Activated gamma-delta T cell treated with Interleukin-2 at 50 U/mL for 16 hours (primary cell): ENCODE results near the gene TMEM204.
"Not testable (repeated sequence)": the region's sequence is repeated elsewhere in the genome, so short reads cannot be mapped to it uniquely, and the experiment has no call there.

Experiments
- DNase-seq: peaks from one replicate; pipeline ENCODE4 v3.0.0-alpha.2; 2020

TMEM204 gene

GRCh38 chr16:1560866-1561265 lies 27.4 kb downstream of the TMEM204 start:
- no peak for DNase-seq

- DNase-seq: no peak
Measured at GRCh38 chr16:1561266-1561665, 27.8 kb downstream of the TMEM204 start.

DNA sequence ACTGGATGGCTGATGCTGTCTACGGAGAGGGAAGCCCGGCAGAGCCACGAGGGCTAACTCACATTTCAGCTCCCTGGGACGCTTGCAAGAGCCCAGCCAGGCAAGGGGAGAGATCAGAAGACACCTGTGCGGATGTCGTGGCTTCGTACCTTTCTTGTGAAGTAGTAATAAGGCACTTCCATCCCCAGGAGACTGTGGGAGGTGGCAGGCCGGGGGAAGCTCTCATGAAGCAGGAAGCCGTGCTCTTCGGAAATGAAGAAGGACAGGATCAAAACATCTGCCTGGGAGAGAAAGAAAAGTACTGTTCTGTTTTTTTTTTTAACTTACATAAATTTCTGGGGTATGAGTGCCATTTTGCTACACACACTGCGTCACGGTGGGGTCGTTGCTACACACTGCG lies 28.4 kb downstream of the TMEM204 start:
- no peak for DNase-seq

- DNase-seq: no peak
Measured at GRCh38 chr16:1563786-1564185, 30.3 kb downstream of the TMEM204 start.

DNA sequence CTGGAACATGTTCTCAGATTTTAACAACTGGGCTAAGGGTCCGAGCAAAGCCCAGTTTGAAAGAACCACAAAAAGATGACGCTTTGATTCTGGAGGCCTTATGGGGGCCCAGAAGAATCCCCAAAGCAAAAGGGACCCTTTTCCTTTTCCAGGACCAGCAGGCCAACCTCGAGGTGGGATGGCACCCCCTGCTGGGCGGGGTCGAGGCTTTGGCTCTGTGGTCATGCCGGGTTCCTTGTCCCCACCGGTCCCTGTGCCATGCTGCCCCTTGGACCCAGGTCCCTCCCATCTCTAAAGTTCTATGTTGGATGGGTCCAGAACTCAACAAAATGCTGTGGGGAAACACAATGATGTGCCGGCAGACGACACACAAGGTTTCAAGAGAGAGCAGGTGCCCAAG lies 30.9 kb downstream of the TMEM204 start:
- DNase-seq: no peak

DNA sequence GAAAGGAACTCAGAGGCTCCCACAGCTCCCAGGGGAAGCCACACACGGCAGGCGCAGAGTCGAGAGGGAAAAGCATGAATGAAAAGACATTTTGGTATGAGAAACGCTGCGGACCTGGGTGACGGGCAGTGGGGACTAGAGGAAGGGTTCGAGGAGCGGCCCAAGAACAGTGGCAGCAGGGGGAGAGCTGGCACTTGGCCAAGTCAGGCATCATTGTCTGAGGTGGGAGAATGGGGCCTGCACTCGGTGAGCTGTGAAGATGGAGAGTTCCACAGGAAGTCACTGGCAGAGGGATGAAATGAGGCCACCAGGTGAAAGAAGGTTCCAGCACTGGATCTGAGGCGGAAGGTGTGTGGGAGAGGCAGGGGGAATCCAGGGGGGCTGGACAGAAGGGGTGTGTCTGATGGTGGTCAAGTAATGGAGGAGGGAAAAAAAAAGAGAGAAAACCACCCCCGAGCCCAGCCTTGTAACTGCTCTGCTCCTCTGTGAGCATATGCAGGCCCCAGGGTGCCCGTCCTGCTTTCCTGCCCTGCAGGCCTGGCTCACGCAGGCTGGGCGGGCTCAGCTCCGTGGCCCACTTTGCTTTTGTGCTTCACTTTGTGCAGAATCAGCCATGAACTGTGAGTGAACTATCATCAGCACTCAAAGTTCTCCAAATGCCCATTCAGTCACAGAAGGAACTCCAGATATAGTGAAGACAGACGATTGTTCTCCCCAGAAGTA lies 31.8 kb downstream of the TMEM204 start:
- DNase-seq: no peak

DNA sequence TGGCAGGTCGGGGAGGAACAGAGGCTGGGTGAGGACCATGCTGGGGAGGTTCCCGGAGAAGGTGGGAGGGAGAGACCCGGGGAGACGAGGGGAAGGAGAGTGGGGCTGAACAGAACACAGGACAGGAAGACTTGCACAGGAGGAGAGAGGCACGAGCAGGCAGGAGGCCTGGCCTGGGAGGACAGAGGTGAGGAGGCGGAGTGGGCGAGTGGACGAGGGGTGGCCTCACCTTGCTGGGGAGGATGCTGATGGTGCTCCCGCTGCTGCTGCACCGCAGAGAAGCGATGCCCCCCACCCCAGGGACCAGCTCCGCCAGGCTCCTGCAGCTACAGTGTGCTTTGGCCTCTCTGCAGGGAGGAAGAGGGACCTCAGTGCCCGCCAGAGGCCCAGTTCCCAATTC lies 34.5 kb downstream of the TMEM204 start:
- DNase-seq: no peak

- no peak for DNase-seq
Measured at GRCh38 chr16:1571012-1571671, 37.7 kb downstream of the TMEM204 start.

GRCh38 chr16:1572673-1573072 lies 39.2 kb downstream of the TMEM204 start:
- DNase-seq: no peak

DNA sequence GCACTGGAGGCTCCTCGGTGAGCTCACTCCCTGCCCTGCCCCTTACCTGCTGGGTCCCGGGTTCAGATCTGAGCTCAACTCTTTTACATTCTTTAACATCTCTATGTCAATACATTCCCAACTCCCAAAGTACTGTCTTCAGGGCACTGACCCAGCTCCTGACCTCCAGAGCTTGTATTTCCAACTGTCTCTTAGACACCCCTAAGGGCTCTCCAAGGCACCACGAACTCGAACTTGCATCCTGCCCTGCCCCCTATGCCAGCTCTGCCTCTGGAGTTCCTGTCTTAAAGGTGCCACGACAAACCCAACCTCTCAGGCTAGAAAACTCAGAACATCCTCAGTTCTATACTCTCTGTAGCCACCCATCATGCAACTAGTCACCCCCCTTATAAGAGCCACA lies 39.8 kb downstream of the TMEM204 start:
- no peak for DNase-seq

- DNase-seq: no peak
Measured at GRCh38 chr16:1575578-1575977, 42.1 kb downstream of the TMEM204 start.

- no peak for DNase-seq
Measured at GRCh38 chr16:1579214-1579613, 45.7 kb downstream of the TMEM204 start.

DNA sequence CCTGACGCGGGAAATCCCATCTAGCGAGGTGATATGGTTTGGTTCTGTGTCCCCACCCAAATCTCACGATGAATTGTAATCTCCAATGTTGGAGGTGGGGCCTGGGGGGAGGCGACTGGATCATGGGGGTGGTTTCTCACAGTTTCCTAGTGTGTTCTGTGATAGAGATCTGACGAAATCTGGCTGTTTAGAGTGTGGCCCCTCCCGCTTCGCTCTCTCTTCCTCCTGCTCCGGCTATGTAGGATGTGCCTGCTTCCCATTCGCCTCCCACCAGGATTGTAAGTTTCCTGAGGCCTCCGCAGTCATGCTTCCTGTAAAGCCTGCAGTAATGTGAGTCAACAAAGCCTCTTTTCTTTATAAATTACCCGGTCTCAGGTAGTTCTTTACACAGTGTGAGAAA lies 46.8 kb downstream of the TMEM204 start:
- DNase-seq: no peak

DNA sequence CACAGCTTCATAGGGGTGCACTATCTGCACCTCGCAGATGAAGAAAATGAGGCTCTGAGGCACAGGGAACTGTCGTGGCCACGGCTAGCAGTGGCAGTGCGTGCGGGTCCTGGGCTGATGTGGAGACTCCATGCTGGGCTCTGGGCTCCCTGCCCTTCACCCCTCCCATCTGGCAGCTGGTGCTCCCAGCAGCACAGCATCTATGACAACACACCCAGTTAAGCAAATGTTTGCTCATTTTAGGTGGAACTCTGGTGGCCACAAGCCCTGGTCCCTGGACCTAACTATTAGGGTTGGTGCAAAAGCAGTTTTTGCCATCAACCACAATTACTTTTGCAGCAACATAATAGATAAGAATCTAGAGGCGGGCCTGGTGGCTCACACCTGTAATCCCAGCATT lies 47.5 kb downstream of the TMEM204 start:
- DNase-seq: no peak

DNA sequence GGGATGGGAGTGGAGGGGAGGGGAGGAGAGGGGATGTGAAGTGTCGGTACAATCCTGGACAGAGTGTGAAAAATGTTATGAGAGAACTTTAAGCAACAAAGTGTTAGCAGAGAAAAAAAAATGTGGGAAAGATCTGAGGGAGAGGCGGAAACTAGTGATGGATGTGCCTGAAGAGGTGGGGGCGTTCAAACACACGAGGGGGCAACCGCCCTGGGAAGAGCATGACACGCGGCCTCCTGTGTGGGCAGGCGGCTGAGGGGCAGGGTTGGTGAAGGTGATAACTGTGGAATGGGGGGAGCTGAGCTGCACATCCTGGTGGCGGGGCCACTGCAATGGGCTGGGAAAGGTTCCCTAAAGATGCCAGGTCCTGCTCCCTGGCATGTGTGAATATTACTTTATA lies 48.3 kb downstream of the TMEM204 start:
- no peak for DNase-seq

DNA sequence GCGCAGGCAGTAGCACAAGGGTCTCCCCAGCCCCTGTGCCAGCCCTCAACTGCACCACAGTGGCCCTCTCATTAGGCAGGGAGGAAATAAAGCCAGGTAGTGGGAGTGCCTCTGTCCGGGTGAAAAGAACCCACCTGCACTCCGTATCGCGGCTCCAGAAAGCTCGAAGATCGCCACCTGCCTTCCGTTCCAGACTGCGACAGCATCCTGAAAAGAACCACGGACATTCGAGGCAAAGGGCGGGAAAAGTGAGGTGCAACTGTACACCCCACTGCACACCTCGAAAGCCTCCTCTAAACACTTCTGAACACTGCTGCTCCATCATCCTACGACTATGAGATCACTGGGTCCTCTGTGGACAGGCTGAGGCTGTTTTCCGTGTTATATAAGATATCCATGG lies 49.7 kb downstream of the TMEM204 start:
- no peak for DNase-seq

DNA sequence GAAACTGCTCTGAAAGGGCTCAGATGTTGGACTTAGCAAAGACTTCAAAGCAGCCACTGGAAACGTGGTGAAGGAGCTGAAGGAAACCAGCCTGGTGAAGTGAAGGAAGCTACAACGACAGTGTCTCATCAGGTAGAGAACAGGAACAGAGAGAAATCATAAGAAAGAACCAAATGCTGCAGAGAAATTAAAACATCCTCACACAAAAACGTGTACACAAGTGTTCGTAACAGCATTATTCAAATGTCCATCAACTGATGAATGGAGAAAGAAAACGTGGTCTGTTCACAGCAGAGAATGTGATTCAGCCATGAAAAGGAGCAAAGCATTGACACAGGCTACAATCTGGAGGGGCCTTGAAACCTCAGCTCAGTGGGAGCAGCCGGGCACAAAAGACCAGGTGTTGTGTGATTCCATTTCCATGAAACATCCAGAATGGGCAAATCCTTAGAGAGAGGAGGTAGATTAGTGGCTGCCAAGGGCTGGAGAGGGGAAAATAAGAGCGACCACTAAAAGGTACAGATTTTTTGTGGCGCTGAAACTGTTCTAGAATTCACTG lies 51.5 kb downstream of the TMEM204 start:
- no peak for DNase-seq

- DNase-seq: no peak
Measured at GRCh38 chr16:1590366-1590765, 56.9 kb downstream of the TMEM204 start.

GRCh38 chr16:1590930-1591705 lies 57.7 kb downstream of the TMEM204 start:
- DNase-seq: no peak

DNA sequence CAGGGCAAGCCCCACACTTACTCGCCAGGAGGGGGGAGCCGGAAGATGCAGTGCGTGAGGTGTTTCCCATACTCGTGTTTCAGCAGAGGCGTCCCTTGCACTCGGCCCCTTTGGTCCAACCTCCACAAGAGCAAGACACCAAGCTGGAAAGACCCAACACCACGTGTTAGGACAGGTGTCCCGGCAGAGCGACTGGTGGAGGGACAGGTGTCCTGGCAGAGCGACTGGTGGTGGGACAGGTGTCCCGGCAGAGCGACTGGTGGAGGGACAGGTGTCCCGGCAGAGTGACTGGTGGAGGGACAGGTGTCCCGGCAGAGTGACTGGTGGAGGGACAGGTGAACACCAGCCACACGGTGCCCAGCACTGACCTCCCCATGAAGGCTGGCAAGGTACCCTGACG lies 59.0 kb downstream of the TMEM204 start:
- DNase-seq: no peak

DNA sequence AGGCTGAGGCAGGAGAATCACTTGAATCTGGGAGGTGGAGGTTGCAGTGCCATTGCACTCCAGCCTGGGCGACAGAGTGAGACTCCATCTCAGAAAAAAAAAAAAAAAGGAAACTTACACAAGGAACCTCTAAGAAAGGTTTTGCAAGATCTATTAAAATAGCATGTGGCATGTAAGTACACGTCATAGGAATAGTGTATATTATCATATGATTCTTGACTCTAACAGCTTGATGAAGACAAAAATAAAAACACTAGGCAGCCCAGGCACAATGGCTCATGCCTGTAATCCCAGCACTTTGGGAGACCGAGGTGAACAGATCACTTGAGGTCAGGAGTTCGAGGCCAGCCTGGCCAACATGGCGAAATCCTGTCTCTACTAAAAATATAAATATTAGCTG lies 62.0 kb downstream of the TMEM204 start:
- DNase-seq: not testable (repeated sequence)

GRCh38 chr16:1596516-1596915 lies 63.0 kb downstream of the TMEM204 start:
- no peak for DNase-seq

- no peak for DNase-seq
Measured at GRCh38 chr16:1597154-1597553, 63.7 kb downstream of the TMEM204 start.

- DNase-seq: no peak
Measured at GRCh38 chr16:1601031-1601430, 67.6 kb downstream of the TMEM204 start.
